GM18867 (cell line): ENCODE results near the gene TMPRSS13.

Source experiments
- ATAC-seq: cut with Tn5 transposase; IDR thresholded peaks from one replicate; pipeline ENCODE4 v1.9.1; 2021; ENCODE audit warnings: mild to moderate bottlenecking, moderate library complexity; ENCODE audit not compliant: unreplicated experiment

The TMPRSS13 gene

DNA sequence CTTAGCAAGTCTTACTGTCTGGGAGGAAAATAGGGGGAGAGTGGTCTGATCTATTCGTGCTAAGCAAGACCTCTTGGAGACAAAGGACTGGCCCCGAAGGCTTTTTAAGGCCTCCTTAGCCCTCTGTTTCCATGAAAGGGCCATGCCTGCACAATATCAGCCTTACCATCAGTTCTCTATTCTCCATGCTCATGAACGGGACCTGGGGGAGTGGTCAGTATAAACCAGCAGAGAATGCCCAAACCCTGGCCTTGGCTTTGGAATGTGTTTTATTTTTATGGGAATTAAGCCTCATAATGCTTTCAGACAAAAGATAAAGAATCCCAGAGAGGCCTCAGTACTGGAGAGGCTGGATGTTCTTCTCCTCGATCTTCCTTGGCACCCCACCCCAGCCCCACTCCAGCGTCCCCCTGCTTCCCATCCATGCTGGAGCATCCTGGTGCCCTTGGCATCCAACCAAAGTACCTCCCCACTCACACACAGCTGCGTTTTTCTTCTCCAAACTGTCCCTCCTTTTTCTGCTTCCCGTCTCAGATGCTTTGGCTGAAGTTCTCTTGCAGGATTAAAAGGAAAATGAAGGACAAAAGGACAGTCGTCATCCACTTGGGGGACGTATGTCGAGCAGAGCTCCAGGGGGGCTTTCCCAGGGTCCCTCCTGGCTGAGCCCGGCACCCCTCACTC lies 71.3 kb downstream of the TMPRSS13 start:
- ATAC-seq, result no peak

DNA sequence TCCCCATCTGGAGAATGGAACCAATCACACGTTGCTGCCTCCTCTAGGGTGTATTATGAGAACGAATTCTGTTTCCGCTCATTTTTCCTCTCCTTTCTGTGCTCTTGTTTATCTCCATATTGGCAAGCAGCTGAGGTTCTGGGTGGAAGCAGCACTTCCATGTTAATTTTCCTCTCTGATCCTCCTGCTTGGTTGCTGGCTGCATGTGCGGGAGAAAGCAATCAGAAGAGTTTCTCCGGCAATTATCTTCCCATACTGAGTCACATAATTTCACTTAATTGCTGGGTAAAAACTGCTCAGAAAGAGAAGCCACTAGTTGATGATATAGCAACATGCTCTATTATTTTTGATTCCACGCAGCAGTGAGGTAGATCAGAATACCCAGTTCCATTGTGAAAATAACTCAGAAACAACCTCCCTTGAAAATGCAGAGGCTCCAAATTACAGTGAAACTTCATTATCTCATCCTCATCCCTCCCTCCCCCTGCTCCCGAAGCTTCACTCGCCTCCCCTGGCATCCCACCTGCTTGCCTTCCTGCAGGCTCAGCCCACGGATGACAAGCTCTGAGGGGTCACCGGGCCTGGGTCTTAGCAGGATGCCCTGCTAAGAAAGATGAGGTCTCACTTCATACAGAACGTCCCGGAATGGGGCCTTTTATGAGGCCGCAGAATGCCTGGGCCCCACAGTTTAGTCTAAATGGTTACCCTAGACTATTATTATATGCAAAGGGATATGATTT lies 73.1 kb downstream of the TMPRSS13 start:
- no peak for ATAC-seq

DNA sequence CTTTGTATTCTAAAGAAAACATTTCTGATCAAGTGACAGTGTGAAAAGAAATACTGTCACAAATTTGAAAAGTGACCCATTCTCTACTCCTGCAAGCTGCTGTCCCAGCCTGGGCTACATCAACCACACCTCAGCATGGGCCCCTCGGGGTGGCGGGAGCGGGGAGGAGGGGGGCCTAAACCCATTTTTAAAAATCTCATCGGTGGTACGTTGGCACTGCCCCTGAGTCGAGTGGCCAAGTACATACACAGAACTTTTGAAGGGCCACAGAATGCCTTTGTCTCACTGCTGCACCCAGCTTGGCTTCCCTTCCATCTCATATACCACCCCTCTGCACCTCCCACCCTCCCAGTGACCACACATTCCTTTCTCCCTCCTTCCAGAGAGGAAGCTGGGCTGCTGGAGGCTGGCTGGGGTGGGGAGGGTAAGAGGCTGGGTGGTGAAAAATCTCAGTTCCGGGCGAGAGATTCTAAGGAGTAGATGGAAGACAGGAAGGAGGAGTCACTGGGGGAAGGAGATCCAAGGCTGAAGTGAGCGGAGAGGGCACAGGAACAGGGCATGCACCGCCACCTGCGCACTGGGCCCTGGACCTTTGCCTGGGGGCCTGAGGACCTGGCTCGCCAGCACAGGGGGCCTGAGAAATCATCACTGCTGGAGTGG lies 73.9 kb downstream of the TMPRSS13 start:
- no peak for ATAC-seq

DNA sequence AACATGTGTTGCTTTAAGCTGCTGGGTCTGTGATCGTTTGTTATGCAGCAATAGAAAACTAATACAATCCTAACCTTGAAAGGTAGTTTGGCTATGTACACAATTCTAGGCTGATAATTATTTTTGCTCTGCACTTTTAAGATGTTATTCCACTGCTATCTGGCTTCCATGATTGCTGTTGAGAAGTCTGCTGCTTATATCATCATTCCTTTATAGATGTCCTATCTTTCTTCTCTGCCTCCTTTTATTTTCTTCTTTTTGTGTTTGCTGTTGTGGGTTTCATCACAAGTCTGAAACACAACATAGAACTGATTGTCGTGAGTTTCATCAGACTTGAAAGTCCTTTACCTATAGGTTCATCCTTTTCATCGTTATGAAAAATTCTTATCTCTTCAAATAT lies 76.9 kb downstream of the TMPRSS13 start:
- ATAC-seq, result no peak

DNA sequence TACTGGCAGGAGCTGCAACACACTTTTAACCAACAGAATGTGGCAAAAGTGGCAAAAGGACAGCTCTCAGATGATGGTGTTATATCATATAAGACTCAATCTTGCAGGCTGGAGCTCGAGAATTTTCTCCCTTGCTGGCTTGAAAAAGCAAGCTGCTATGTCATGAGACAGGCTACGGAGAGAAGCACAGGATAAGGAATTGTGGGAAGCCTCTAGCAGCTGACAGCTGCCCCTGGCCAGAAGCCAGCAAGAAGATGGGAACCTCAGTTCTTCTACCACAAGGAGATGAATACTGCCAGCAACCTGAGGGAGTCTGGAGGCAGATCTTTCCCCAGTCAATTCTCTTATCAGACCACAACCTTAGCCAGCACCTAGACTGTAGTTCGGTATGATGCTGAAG lies 77.3 kb downstream of the TMPRSS13 start:
- no peak for ATAC-seq

DNA sequence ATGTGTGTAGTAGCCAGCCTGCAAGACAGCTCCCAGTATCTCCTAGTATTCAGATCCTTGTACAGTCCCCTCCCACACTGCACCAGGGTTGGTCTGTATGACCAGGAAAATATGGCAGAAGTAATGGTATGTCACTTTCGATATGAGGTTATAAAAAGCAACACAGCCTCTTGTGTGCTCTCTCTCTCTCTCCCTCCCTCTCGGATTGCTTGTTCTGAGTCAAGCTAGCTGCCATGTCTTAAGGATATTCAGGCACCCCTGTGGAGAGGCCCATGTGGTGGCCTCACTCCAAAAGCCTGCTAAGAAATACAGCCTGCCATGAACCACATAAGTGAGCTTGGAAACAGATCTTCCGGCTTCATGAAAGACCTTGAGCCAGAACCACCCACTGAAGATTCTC lies 78.1 kb downstream of the TMPRSS13 start:
- ATAC-seq, result no peak
